AG10803 (cell line): Measurements from ENCODE around the gene NAALADL2.
"Not testable (repeated sequence)": the region's sequence is repeated elsewhere in the genome, so short reads cannot be mapped to it uniquely, and the experiment has no call there.

ENCODE experiments used
- DNase-seq: peaks from one replicate; pipeline ENCODE4 v3.0.0; 2010; ENCODE audit warnings: low read depth
- H3K4me3 ChIP-seq: 2 replicates; pipeline ENCODE4 v1.5.1; 2011; ENCODE audit warnings: mild to moderate bottlenecking, low read length, control low read depth
- CTCF ChIP-seq: conservative IDR thresholded peaks from 2 replicates; pipeline ENCODE4 v1.5.1; 2011; ENCODE audit warnings: mild to moderate bottlenecking, low read length, control low read depth, inconsistent platforms

Gene NAALADL2

GRCh38 chr3:175127075-175127662 is 268.0 kb downstream of the NAALADL2 start:
- TF ChIP-seq CTCF, result no peak
- no peak overlapping the region for H3K4me3 ChIP-seq
- DNase-seq, result no peak

GRCh38 chr3:175129126-175129525 is 270.0 kb downstream of the NAALADL2 start:
- no peak overlapping the region for H3K4me3 ChIP-seq
- DNase-seq, result peak; percentile 9
- no peak for TF ChIP-seq CTCF

- H3K4me3 ChIP-seq, result no peak overlapping the region
- no peak for DNase-seq
- no peak for TF ChIP-seq CTCF
These were observed 270.4 kb downstream of the NAALADL2 start for GRCh38 chr3:175129571-175129970.

- not testable (repeated sequence) for DNase-seq, H3K4me3 ChIP-seq
These were observed 272.7 kb downstream of the NAALADL2 start for GRCh38 chr3:175131866-175132265.

- not testable (repeated sequence) for H3K4me3 ChIP-seq
These were observed 273.6 kb downstream of the NAALADL2 start for GRCh38 chr3:175132706-175133105.

GRCh38 chr3:175144368-175144767 is 285.2 kb downstream of the NAALADL2 start:
- no peak for TF ChIP-seq CTCF
- H3K4me3 ChIP-seq, result no peak overlapping the region
- DNase-seq, result no peak

More at GRCh38 chr3:175132706-175133105, 273.6 kb downstream of the NAALADL2 start:
- DNase-seq, result not testable (repeated sequence)

- no peak overlapping the region for H3K4me3 ChIP-seq
- peak; percentile 60 for TF ChIP-seq CTCF
- DNase-seq, result peak; percentile 34
These were observed 287.1 kb downstream of the NAALADL2 start for GRCh38 chr3:175146258-175146657.

- no peak overlapping the region for H3K4me3 ChIP-seq
- DNase-seq, result no peak
- TF ChIP-seq CTCF, result no peak
These were observed 290.5 kb downstream of the NAALADL2 start for GRCh38 chr3:175149675-175150074.
